ENCODE measurements around the gene ADAMTSL1. TPM values are rescaled to one million over a fixed set of nuclear protein-coding genes. Genes with fewer than 3 reads are reported as not detected.

ADAMTSL1 gene
- total RNA-seq, 1 experiment from 2014 or later, result 1.2 TPM

DNA sequence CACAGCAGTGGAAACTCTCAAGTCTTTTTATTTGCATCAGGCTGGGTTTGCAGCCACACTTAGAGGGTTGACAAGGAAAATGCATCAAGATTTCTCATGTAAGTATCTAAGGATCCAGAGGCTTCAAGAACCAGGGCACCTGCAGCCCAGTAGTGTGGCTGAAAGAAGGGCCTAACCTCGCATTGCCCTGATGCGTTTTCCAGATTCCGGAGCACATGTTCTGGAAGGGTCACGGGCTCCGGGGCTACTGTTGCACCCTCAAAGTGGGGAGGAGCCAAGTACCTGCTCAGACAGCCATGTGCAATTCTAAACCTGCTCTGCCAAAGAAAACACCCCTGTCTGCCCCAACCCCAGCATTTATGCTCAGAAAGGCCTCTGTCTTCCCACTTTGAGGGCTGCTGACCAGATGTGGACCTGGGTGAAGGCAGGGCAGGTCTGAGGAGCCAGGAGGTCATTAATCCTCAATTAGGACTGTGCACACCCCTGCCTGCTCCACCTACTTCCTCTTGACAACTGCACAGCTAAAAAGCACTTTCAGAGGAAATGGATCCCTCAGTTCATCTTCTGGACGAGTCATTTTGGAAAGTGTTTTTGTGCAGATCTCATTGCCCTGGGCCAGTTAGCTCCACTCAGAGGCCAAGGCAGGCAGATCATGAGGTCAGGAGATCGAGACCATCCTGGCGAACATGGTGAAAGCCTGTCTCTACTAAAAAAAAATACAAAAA, 448.4 kb downstream of the ADAMTSL1 start:
- H3K4me2 ChIP-seq (ENCODE audit: insufficient read depth, insufficient read length, low read length), result no peak overlapping the region
- TF ChIP-seq, protein P1, sequence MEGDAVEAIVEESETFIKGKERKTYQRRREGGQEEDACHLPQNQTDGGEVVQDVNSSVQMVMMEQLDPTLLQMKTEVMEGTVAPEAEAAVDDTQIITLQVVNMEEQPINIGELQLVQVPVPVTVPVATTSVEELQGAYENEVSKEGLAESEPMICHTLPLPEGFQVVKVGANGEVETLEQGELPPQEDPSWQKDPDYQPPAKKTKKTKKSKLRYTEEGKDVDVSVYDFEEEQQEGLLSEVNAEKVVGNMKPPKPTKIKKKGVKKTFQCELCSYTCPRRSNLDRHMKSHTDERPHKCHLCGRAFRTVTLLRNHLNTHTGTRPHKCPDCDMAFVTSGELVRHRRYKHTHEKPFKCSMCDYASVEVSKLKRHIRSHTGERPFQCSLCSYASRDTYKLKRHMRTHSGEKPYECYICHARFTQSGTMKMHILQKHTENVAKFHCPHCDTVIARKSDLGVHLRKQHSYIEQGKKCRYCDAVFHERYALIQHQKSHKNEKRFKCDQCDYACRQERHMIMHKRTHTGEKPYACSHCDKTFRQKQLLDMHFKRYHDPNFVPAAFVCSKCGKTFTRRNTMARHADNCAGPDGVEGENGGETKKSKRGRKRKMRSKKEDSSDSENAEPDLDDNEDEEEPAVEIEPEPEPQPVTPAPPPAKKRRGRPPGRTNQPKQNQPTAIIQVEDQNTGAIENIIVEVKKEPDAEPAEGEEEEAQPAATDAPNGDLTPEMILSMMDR (conservative IDR thresholded peaks at IDR 0.05), result no peak
- H3K4me1 ChIP-seq (ENCODE audit: insufficient read depth, low read length), result no peaks in the 10 kb centered on the region
- no peak for DNase-seq
- no peaks in the 10 kb centered on the region for H4K20me1 ChIP-seq (ENCODE audit: control insufficient read depth, insufficient read depth, insufficient read length)
- no peak overlapping the region for H3K18ac ChIP-seq (ENCODE audit: insufficient read length, low read depth, low read length)
- no peak overlapping the region for H2AFZ ChIP-seq (ENCODE audit: low read length)
- no peaks in the 10 kb centered on the region for H3K27me3 ChIP-seq (ENCODE audit: insufficient read depth, low read length)
- no peak overlapping the region for H4K5ac ChIP-seq (ENCODE audit: insufficient read length, low read depth, low read length)
- H2BK5ac ChIP-seq (ENCODE audit: insufficient read length, low read length), result no peak overlapping the region
- Mint-ChIP-seq H3K4me1 (peaks cover 6 to 9% of the 10 kb centered on the region in 2 experiments), H3K4me3 (no peak overlapping the region), H3K36me3 (ENCODE audit: insufficient read depth in 1 of 3, low read depth in 3 of 3) (no peaks in the 10 kb centered on the region; a peak in 1 of 7 replicates), H3K9me3 (no peaks in the 10 kb centered on the region), H3K27ac (no peak overlapping the region), H3K27me3 (ENCODE audit: low read depth) (no peaks in the 10 kb centered on the region)
- H2BK20ac ChIP-seq (ENCODE audit: low read depth, low read length, poor library complexity, severe bottlenecking), result no peak overlapping the region
- H3K79me2 ChIP-seq (ENCODE audit: insufficient read depth, low read length), result no peaks in the 10 kb centered on the region
- H2BK120ac ChIP-seq (ENCODE audit: low read depth, low read length, poor library complexity, severe bottlenecking), result no peak overlapping the region
- H3K23me2 ChIP-seq (ENCODE audit: insufficient read length, low read depth, low read length, poor library complexity, severe bottlenecking), result no peaks in the 10 kb centered on the region
- no peaks in the 10 kb centered on the region for H3K79me1 ChIP-seq (ENCODE audit: insufficient read depth, low read depth, low read length, poor library complexity, severe bottlenecking)
- no CpG with 5 or more reads among the region's 8 CpGs for WGBS (ENCODE audit: extremely low coverage, insufficient read length, low lambda C conversion rate)
- no peak overlapping the region for H2BK15ac ChIP-seq (ENCODE audit: low read depth, low read length)
- H4K8ac ChIP-seq (replicated peaks; ENCODE audit: insufficient read length, low read depth, low read length), result no peak overlapping the region
- H3T11ph ChIP-seq (ENCODE audit: low read length), result no peak overlapping the region
- H3K14ac ChIP-seq (ENCODE audit: insufficient read depth, low read length), result no peak overlapping the region
- H4K91ac ChIP-seq (ENCODE audit: insufficient read length, low read depth, low read length), result no peak overlapping the region
- no peak overlapping the region for H3K4ac ChIP-seq (ENCODE audit: low read depth, low read length)
- no peaks in the 10 kb centered on the region for H3K9me3 ChIP-seq (ENCODE audit: control insufficient read depth, low read depth, low read length)
- H3K27ac ChIP-seq (ENCODE audit: insufficient read length, low read depth, low read length), result no peak overlapping the region
- H3K23ac ChIP-seq (ENCODE audit: insufficient read length, low read depth, low read length), result no peak overlapping the region
- no peak overlapping the region for H3K9ac ChIP-seq (ENCODE audit: extremely low read depth, insufficient read length, low read length)
- H3K56ac ChIP-seq (ENCODE audit: insufficient read length, low read depth, low read length), result no peak overlapping the region
- H2BK12ac ChIP-seq (ENCODE audit: insufficient read length, low read depth, low read length), result no peak overlapping the region
- no peak overlapping the region for H2AK5ac ChIP-seq (ENCODE audit: insufficient read length, low read length)

Measured in H9 (cell line).